Measurements from ENCODE around the gene SMAD5. TPM values are rescaled to one million over a fixed set of nuclear protein-coding genes. Genes with fewer than 3 reads are reported as not detected.

SMAD5 gene
- total RNA-seq, 1 experiment from 2014 or later = 69.3 TPM

DNA sequence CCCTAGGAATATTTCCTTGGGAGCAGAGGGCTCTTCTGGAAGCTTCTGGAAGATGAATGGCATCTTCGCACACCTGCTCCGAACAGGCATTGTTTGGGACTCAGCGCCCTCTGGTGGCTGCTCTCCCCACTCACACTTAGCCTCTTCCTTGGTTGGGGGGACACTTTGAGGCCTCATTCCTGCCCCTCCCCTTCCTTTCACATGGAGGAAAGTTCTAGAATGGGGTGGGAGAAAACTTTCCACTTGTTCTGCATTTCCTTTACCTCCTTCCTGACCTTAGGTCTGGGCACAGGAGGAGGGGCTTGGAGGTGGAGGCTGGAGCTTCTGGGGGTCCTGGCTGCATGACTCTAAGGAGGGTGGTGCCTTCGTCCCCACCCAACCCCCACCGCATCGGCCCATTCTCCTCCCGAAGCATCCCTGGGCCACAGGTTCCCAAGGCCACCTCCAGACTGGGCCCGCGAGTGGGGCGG, 79.6 kb downstream of the SMAD5 start:
- H3K14ac ChIP-seq (ENCODE audit: insufficient read depth, low read length) = no peak overlapping the region
- no peak overlapping the region for H4K5ac ChIP-seq (ENCODE audit: insufficient read length, low read depth, low read length)
- H3K56ac ChIP-seq (ENCODE audit: insufficient read length, low read depth, low read length) = no peak overlapping the region
- no peak overlapping the region for H2BK15ac ChIP-seq (ENCODE audit: low read depth, low read length)
- no peaks in the 10 kb centered on the region; the same call in 1 of the 2 replicates for H3K27me3 ChIP-seq (ENCODE audit: insufficient read depth, low read length)
- peaks cover 71% of the 10 kb centered on the region for H3K27me3 Mint-ChIP-seq (ENCODE audit: low read depth)
- no peak overlapping the region for H4K8ac ChIP-seq (replicated peaks; ENCODE audit: insufficient read length, low read depth, low read length)
- no peaks in the 10 kb centered on the region for H3K23me2 ChIP-seq (ENCODE audit: insufficient read length, low read depth, low read length, poor library complexity, severe bottlenecking)
- H2BK12ac ChIP-seq (ENCODE audit: insufficient read length, low read depth, low read length) = no peak overlapping the region
- H3K4me3 Mint-ChIP-seq = no peak overlapping the region
- no CpG with 5 or more reads among the region's 10 CpGs for WGBS (ENCODE audit: extremely low coverage, insufficient read length, low lambda C conversion rate)
- no peak overlapping the region for H2BK120ac ChIP-seq (ENCODE audit: low read depth, low read length, poor library complexity, severe bottlenecking)
- H2BK5ac ChIP-seq (ENCODE audit: insufficient read length, low read length) = no peak overlapping the region
- no peak overlapping the region for H3K23ac ChIP-seq (ENCODE audit: insufficient read length, low read depth, low read length)
- no peaks in the 10 kb centered on the region for H3K36me3 Mint-ChIP-seq (ENCODE audit: insufficient read depth in 1 of 3, low read depth in 3 of 3)
- H2AFZ ChIP-seq (ENCODE audit: low read length) = no peak overlapping the region
- H3K79me2 ChIP-seq (ENCODE audit: insufficient read depth, low read length) = no peaks in the 10 kb centered on the region
- H4K20me1 ChIP-seq (ENCODE audit: control insufficient read depth, insufficient read depth, insufficient read length) = no peaks in the 10 kb centered on the region
- H2AK5ac ChIP-seq (ENCODE audit: insufficient read length, low read length) = no peak overlapping the region
- H3K4me1 Mint-ChIP-seq = peaks cover 16 to 18% of the 10 kb centered on the region in 2 experiments
- H3K27ac ChIP-seq (ENCODE audit: insufficient read length, low read depth, low read length) = no peak overlapping the region
- H3K9me3 ChIP-seq (ENCODE audit: control insufficient read depth, low read depth, low read length) = no peaks in the 10 kb centered on the region
- H3K79me1 ChIP-seq (ENCODE audit: insufficient read depth, low read depth, low read length, poor library complexity, severe bottlenecking) = no peaks in the 10 kb centered on the region
- no peak overlapping the region for H3K4ac ChIP-seq (ENCODE audit: low read depth, low read length)
- DNase-seq = peak; percentile 67
- TF ChIP-seq, protein P1, sequence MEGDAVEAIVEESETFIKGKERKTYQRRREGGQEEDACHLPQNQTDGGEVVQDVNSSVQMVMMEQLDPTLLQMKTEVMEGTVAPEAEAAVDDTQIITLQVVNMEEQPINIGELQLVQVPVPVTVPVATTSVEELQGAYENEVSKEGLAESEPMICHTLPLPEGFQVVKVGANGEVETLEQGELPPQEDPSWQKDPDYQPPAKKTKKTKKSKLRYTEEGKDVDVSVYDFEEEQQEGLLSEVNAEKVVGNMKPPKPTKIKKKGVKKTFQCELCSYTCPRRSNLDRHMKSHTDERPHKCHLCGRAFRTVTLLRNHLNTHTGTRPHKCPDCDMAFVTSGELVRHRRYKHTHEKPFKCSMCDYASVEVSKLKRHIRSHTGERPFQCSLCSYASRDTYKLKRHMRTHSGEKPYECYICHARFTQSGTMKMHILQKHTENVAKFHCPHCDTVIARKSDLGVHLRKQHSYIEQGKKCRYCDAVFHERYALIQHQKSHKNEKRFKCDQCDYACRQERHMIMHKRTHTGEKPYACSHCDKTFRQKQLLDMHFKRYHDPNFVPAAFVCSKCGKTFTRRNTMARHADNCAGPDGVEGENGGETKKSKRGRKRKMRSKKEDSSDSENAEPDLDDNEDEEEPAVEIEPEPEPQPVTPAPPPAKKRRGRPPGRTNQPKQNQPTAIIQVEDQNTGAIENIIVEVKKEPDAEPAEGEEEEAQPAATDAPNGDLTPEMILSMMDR (conservative IDR thresholded peaks at IDR 0.05) = peak; percentile 95
- no peak overlapping the region for H3K18ac ChIP-seq (ENCODE audit: insufficient read length, low read depth, low read length)
- H3K9me3 Mint-ChIP-seq = no peaks in the 10 kb centered on the region; a peak in 1 of 5 replicates
- H3K4me2 ChIP-seq (ENCODE audit: insufficient read depth, insufficient read length, low read length) = no peak overlapping the region
- H3K27ac Mint-ChIP-seq = no peak overlapping the region
- H2BK20ac ChIP-seq (ENCODE audit: low read depth, low read length, poor library complexity, severe bottlenecking) = no peak overlapping the region
- no peak overlapping the region for H4K91ac ChIP-seq (ENCODE audit: insufficient read length, low read depth, low read length)
- H3K9ac ChIP-seq (ENCODE audit: extremely low read depth, insufficient read length, low read length) = no peak overlapping the region
- H3K4me1 ChIP-seq (ENCODE audit: insufficient read depth, low read length) = no peaks in the 10 kb centered on the region
- H3T11ph ChIP-seq (ENCODE audit: low read length) = no peak overlapping the region

Measured in H9 (cell line).